Activated B cell treated with CpG ODN at 0.5 μM for 24 hours (primary cell): Measurements from ENCODE around the gene PANX1. TPM values are rescaled to one million over a fixed set of nuclear protein-coding genes. Genes with fewer than 3 reads are reported as not detected.
A peak's percentile ranks its signal among the peaks of the same experiment; 100 is the strongest.

ENCODE experiments used
- ATAC-seq: fragments of 200-7000 bp; cut with Tn5 transposase; one replicate; pipeline ENCODE4 v1.10.0; 2021; ENCODE audit warnings: low read depth, mild to moderate bottlenecking, moderate library complexity
- CTCF ChIA-PET: fragments of 350-600 bp; sonication (Branson Sonifier 250); formaldehyde crosslinking; loops from one replicate; lab custom pipeline; 2021; ENCODE audit warnings: antibody characterized with exemption; lab: Charles Lee
- POLR2A ChIA-PET: fragments of 350-600 bp; sonication (Branson Sonifier 250); formaldehyde crosslinking; loops from one replicate; lab custom pipeline; 2021; ENCODE audit warnings: antibody characterized with exemption; lab: Charles Lee
- DNase-seq: peaks from one replicate; pipeline ENCODE4 v3.0.0; 2022
- H3K27ac Mint-ChIP-seq: one replicate; pipeline ENCODE4 v1.8.0; 2020; ENCODE audit warnings: mixed read lengths
- H3K27me3 Mint-ChIP-seq: one replicate; pipeline ENCODE4 v1.8.0; 2021; ENCODE audit warnings: mixed read lengths
- H3K36me3 Mint-ChIP-seq: one replicate; pipeline ENCODE4 v1.8.0; 2021; ENCODE audit warnings: low read depth, mixed read lengths
- H3K4me1 Mint-ChIP-seq: one replicate; pipeline ENCODE4 v1.8.0; 2021; ENCODE audit warnings: mixed read lengths
- H3K4me3 Mint-ChIP-seq: one replicate; pipeline ENCODE4 v1.8.0; 2020; ENCODE audit warnings: mild to moderate bottlenecking, mixed read lengths
- H3K9me3 Mint-ChIP-seq: one replicate; pipeline ENCODE4 v1.8.0; 2020; ENCODE audit warnings: mixed read lengths
- CTCF ChIP-seq: fragments of 200-600 bp; IDR thresholded peaks from one replicate; pipeline ENCODE4 v1.8.0; 2022; ENCODE audit warnings: antibody characterized with exemption, mild to moderate bottlenecking
- intact Hi-C: fragments of 100-400 bp; cut with micrococcal nuclease; formaldehyde crosslinking; loops from one replicate; pipeline ENCODE4 v1.15.1; 2024
- total RNA-seq: library from RNA; stranded (reverse); gene quantifications from 2 replicates; pipeline ENCODE4 v1.2.3, GENCODE V29; 2022

The PANX1 gene
- total RNA-seq, 1 donor from 2014 or later, result 11.2 TPM

- Mint-ChIP-seq H3K36me3 (peaks cover 6% of the 10 kb centered on the region), H3K27me3 (no peaks in the 10 kb centered on the region), H3K27ac (peak overlapping the region; percentile 93), H3K4me1 (peaks cover 21% of the 10 kb centered on the region), H3K4me3 (no peak overlapping the region), H3K9me3 (no peaks in the 10 kb centered on the region)
- intact Hi-C loops, result loop anchor here (1.0 to 5.0 kb wide), 7 partner anchors 23 to 932 kb away; partner anchors contain the start of genes ANKRD49, C11orf54, CEP295 and MED17
- ATAC-seq, result peak; percentile 31
- DNase-seq, result peak; percentile 26
- TF ChIP-seq CTCF, result no peak
- CTCF ChIA-PET, result interaction anchor here (1.3 to 1.4 kb wide), 2 partner anchors 11 to 56 kb away, joined by 4 to 6 read pairs; no protein-coding TSS in a partner anchor
- POLR2A ChIA-PET, result interaction anchor here (0.7 to 3.3 kb wide), 13 partner anchors 11 to 1663 kb away, joined by 3 to 19 read pairs (median 5); partner anchors contain the start of genes ANKRD49, C11orf54, CEP295 and CWC15
These were observed 323 bp upstream of the PANX1 start for GRCh38 chr11:94128291-94128745.

GRCh38 chr11:94129512-94130297 is 1.1 kb downstream of the PANX1 start:
- ChIA-PET POLR2A (interaction anchor here (1.3 to 3.3 kb wide), 7 partner anchors 10 to 468 kb away, joined by 3 to 19 read pairs (median 8); partner anchors contain the start of genes ANKRD49, C11orf54, CEP295 and MED17), CTCF (interaction anchor here (1.4 kb wide), 1 partner anchor 10 kb away, joined by 4 read pairs; no protein-coding TSS in a partner anchor)
- no peak overlapping the region for H3K4me3 Mint-ChIP-seq
- no peak overlapping the region for H3K27ac Mint-ChIP-seq
- peak; percentile 53 for ATAC-seq
- peaks cover 35% of the 10 kb centered on the region for H3K4me1 Mint-ChIP-seq
- no peak for TF ChIP-seq CTCF
- no peaks in the 10 kb centered on the region for H3K27me3 Mint-ChIP-seq
- DNase-seq, result no peak
- peaks cover 6% of the 10 kb centered on the region for H3K36me3 Mint-ChIP-seq
- H3K9me3 Mint-ChIP-seq, result no peaks in the 10 kb centered on the region
- intact Hi-C loops, result loop anchor here (2.0 to 5.0 kb wide), 6 partner anchors 53 to 933 kb away; partner anchors contain the start of genes ANKRD49, C11orf54, CEP295 and MED17

GRCh38 chr11:94130298-94131046 is 1.8 kb downstream of the PANX1 start:
- ChIA-PET POLR2A (interaction anchor here (2.4 to 3.3 kb wide), 2 partner anchors 364 to 389 kb away, joined by 8 to 19 read pairs; partner anchors contain the start of genes ANKRD49, C11orf54, MRE11 and TAF1D), CTCF (no interaction called here)
- H3K4me1 Mint-ChIP-seq, result peaks cover 42% of the 10 kb centered on the region
- H3K27me3 Mint-ChIP-seq, result no peaks in the 10 kb centered on the region
- intact Hi-C loops, result no loop called here
- no peak for TF ChIP-seq CTCF
- DNase-seq (no peak), ATAC-seq (no peak)
- H3K27ac Mint-ChIP-seq, result no peak overlapping the region
- peaks cover 6% of the 10 kb centered on the region for H3K36me3 Mint-ChIP-seq
- H3K9me3 Mint-ChIP-seq, result no peaks in the 10 kb centered on the region
- H3K4me3 Mint-ChIP-seq, result no peak overlapping the region

GRCh38 chr11:94131047-94131717 is 2.5 kb downstream of the PANX1 start:
- ATAC-seq, result no peak
- Mint-ChIP-seq H3K4me3 (no peak overlapping the region), H3K27ac (no peak overlapping the region), H3K36me3 (peaks cover 6% of the 10 kb centered on the region), H3K27me3 (no peaks in the 10 kb centered on the region), H3K9me3 (no peaks in the 10 kb centered on the region), H3K4me1 (peaks cover 49% of the 10 kb centered on the region)
- intact Hi-C loops, result no loop called here
- DNase-seq, result no peak
- POLR2A ChIA-PET, result interaction anchor here (3.3 kb wide), 1 partner anchor 390 kb away, joined by 19 read pairs; the partner anchor contains the start of genes C11orf54 and TAF1D
- CTCF ChIA-PET, result interaction anchor here (1.2 kb wide), 1 partner anchor 389 kb away, joined by 4 read pairs; no protein-coding TSS in a partner anchor
- no peak for TF ChIP-seq CTCF
